SK-N-SH treated with all-trans-retinoic acid at 6 μM for 48 hours (cell line): ENCODE results near the gene EXOSC5.

Experiments
- ATAC-seq: fragments of 200-7000 bp; cut with Tn5 transposase; 3 replicates; pipeline ENCODE4 v1.9.1; 2020; ENCODE audit warnings: mild to moderate bottlenecking, moderate library complexity
- ARNTL ChIP-seq: fragments of 450-650 bp; formaldehyde crosslinking; IDR thresholded peaks from 2 replicates; pipeline ENCODE4 v1.5.0; 2020; ENCODE audit warnings: low read depth, mild to moderate bottlenecking, moderate library complexity, borderline replicate concordance
- BACH2 ChIP-seq: fragments of 250-450 bp; sonication (Bioruptor Pico); IDR thresholded peaks from 2 replicates; pipeline ENCODE4 v1.9.0; 2021; ENCODE audit warnings: mild to moderate bottlenecking, borderline replicate concordance
- CREB5 ChIP-seq: fragments of 250-450 bp; sonication (Bioruptor Pico); IDR thresholded peaks from 2 replicates; pipeline ENCODE4 v1.5.1; 2020; ENCODE audit warnings: low read depth, mild to moderate bottlenecking, moderate library complexity
- CSDC2 ChIP-seq: fragments of 250-450 bp; sonication (Bioruptor Pico); IDR thresholded peaks from 2 replicates; pipeline ENCODE4 v1.5.0; 2020; ENCODE audit warnings: mild to moderate bottlenecking, moderate library complexity
- CSRNP3 ChIP-seq: fragments of 250-450 bp; sonication (Bioruptor Pico); IDR thresholded peaks from 2 replicates; pipeline ENCODE4 v1.5.1; 2021; ENCODE audit warnings: mild to moderate bottlenecking, moderate library complexity
- ESRRG ChIP-seq: fragments of 250-450 bp; sonication (Bioruptor Pico); IDR thresholded peaks from 2 replicates; pipeline ENCODE4 v1.6.1; 2021; ENCODE audit warnings: mild to moderate bottlenecking
- GLIS3 ChIP-seq: fragments of 250-450 bp; sonication (Bioruptor Pico); IDR thresholded peaks from 2 replicates; pipeline ENCODE4 v1.5.0; 2020; ENCODE audit warnings: mild to moderate bottlenecking, moderate library complexity
- ISL1 ChIP-seq: fragments of 250-450 bp; sonication (Bioruptor Pico); IDR thresholded peaks from 2 replicates; pipeline ENCODE4 v2.1.2; 2022; ENCODE audit warnings: mild to moderate bottlenecking, moderate library complexity
- OSR1 ChIP-seq: fragments of 250-450 bp; sonication (Bioruptor Pico); IDR thresholded peaks from 2 replicates; pipeline ENCODE4 v1.8.0; 2022; ENCODE audit warnings: moderate library complexity, mild to moderate bottlenecking, inconsistent platforms
- PATZ1 ChIP-seq: fragments of 250-450 bp; sonication (Bioruptor Pico); IDR thresholded peaks from 2 replicates; pipeline ENCODE4 v1.8.0; 2020; ENCODE audit warnings: mild to moderate bottlenecking, moderate library complexity, borderline replicate concordance
- POU6F1 ChIP-seq: fragments of 250-450 bp; sonication (Bioruptor Pico); IDR thresholded peaks from 2 replicates; pipeline ENCODE4 v1.8.0; 2021; ENCODE audit warnings: low read depth, mild to moderate bottlenecking, moderate library complexity, borderline replicate concordance
- PPARA ChIP-seq: fragments of 250-450 bp; sonication (Bioruptor Pico); IDR thresholded peaks from 2 replicates; pipeline ENCODE4 v1.5.0; 2020; ENCODE audit warnings: mild to moderate bottlenecking, borderline replicate concordance
- SNAI2 ChIP-seq: fragments of 250-450 bp; sonication (Bioruptor Pico); IDR thresholded peaks from 2 replicates; pipeline ENCODE4 v1.5.0; 2020; ENCODE audit warnings: mild to moderate bottlenecking, moderate library complexity
- TCF4 ChIP-seq: fragments of 250-450 bp; sonication (Bioruptor Pico); IDR thresholded peaks from 2 replicates; pipeline ENCODE4 v1.8.0; 2021; ENCODE audit warnings: mild to moderate bottlenecking, moderate library complexity, borderline replicate concordance
- TOX ChIP-seq: fragments of 250-450 bp; sonication (Bioruptor Pico); IDR thresholded peaks from 2 replicates; pipeline ENCODE4 v1.8.0; 2021; ENCODE audit warnings: mild to moderate bottlenecking, moderate library complexity, borderline replicate concordance
- TSHZ2 ChIP-seq: fragments of 250-450 bp; sonication (Bioruptor Pico); IDR thresholded peaks from 2 replicates; pipeline ENCODE4 v1.5.0; 2020; ENCODE audit warnings: mild to moderate bottlenecking, moderate library complexity
- ZC3H10 ChIP-seq: fragments of 250-450 bp; sonication (Bioruptor Pico); IDR thresholded peaks from 2 replicates; pipeline ENCODE4 v1.5.1; 2021; ENCODE audit warnings: mild to moderate bottlenecking, moderate library complexity
- ZFP3 ChIP-seq: fragments of 250-450 bp; sonication (Bioruptor Pico); IDR thresholded peaks from 2 replicates; pipeline ENCODE4 v1.5.0; 2020; ENCODE audit warnings: mild to moderate bottlenecking, moderate library complexity
- ZFP30 ChIP-seq: fragments of 450-650 bp; formaldehyde crosslinking; IDR thresholded peaks from 2 replicates; pipeline ENCODE4 v1.5.0; 2022; ENCODE audit warnings: mild to moderate bottlenecking, moderate library complexity
- ZNF565 ChIP-seq: fragments of 450-650 bp; formaldehyde crosslinking; conservative IDR thresholded peaks from 2 replicates; pipeline ENCODE4 v1.5.0; 2020; ENCODE audit warnings: low read depth, mild to moderate bottlenecking, moderate library complexity
- ZNF70 ChIP-seq: fragments of 450-650 bp; formaldehyde crosslinking; IDR thresholded peaks from 2 replicates; pipeline ENCODE4 v1.5.0; 2020; ENCODE audit warnings: mild to moderate bottlenecking, moderate library complexity
- ZNF8 ChIP-seq: fragments of 450-650 bp; formaldehyde crosslinking; IDR thresholded peaks from 2 replicates; pipeline ENCODE4 v1.5.0; 2020; ENCODE audit warnings: mild to moderate bottlenecking, moderate library complexity

EXOSC5 gene

GRCh38 chr19:41359741-41360140 lies 37.4 kb downstream of the EXOSC5 start (continued):
- TF ChIP-seq POU6F1 (CRISPR knock-in tag): no peak
- TF ChIP-seq ISL1 (CRISPR knock-in tag): no peak
- TF ChIP-seq BACH2 (CRISPR knock-in tag): no peak

- TF ChIP-seq ZNF565 (CRISPR knock-in tag) (no peak), TOX (no peak), OSR1 (CRISPR knock-in tag) (no peak), ZFP3 (CRISPR knock-in tag) (no peak), ARNTL (CRISPR knock-in tag) (no peak), GLIS3 (CRISPR knock-in tag) (no peak), ZNF8 (CRISPR knock-in tag) (no peak), POU6F1 (CRISPR knock-in tag) (no peak), ZFP30 (CRISPR knock-in tag) (no peak), ESRRG (CRISPR knock-in tag) (no peak), CSRNP3 (CRISPR knock-in tag) (no peak), BACH2 (CRISPR knock-in tag) (no peak), CREB5 (CRISPR knock-in tag) (no peak), SNAI2 (CRISPR knock-in tag) (no peak), ZC3H10 (CRISPR knock-in tag) (no peak), CSDC2 (CRISPR knock-in tag) (no peak), PATZ1 (CRISPR knock-in tag) (no peak), PPARA (CRISPR knock-in tag) (no peak), TCF4 (no peak)
- no peak for ATAC-seq
Measured at GRCh38 chr19:41357746-41358145, 39.4 kb downstream of the EXOSC5 start.

GRCh38 chr19:41356984-41357739 lies 40.0 kb downstream of the EXOSC5 start:
- ATAC-seq: no peak
- no peak for TF ChIP-seq ISL1 (CRISPR knock-in tag)
- no peak for TF ChIP-seq BACH2 (CRISPR knock-in tag)
- no peak for TF ChIP-seq TSHZ2 (CRISPR knock-in tag)
- TF ChIP-seq ZNF70 (CRISPR knock-in tag): no peak
- no peak for TF ChIP-seq ZFP3 (CRISPR knock-in tag)
- no peak for TF ChIP-seq ZNF8 (CRISPR knock-in tag)
- no peak for TF ChIP-seq CSRNP3 (CRISPR knock-in tag)
- no peak for TF ChIP-seq PATZ1 (CRISPR knock-in tag)
